ENCODE results near the gene VWA2.

Gene VWA2

DNA sequence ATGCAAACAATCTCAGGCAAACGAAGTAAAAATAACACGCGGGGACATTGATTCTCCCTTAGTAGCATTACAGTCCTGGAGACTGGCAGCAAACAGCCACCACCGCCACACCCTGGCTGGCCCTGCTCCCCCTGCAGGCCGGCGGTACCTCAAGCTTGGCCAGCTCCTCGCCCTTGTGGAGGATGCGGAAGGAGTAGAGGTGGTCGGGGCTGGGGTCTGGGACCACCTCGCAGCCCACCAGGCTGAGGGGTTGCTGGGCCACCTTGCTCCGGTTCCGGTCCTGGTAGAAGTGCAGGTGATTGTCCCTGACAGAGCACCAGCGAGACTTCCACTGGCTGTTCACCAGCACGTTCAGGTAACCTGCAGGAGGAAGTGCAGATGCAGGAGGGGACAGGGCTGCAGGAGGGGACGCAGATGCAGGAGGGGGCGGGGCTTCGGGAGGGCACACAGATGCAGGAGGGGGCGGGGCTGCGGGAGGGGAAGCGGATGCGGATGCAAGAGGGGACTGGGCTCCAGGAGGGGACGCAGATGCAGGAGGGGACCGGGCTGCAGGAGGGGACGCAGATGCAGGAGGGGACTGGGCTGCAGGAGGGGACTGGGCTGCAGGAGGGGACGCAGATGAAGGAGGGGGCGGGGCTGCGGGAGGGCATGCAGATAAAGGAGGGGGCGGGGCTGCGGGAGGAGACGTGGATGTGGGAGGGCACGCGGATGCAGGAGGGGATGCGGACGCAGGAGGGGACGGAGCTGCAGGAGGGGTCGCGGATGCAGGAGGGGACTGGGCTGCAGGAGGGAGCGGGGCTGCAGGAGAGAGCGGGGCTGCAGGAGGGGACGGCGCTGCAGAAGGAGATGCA, 65.7 kb downstream of the VWA2 start:
- H3K4me3 ChIP-seq = peak overlapping the region; percentile 52 to 75 (median 65)
- peaks cover 0 to 58% (median 42%) of the 10 kb centered on the region in 10 experiments; a peak in 15 of 20 replicates for H3K4me1 ChIP-seq
- no peak for TF ChIP-seq Cebpa-rat (IDR thresholded peaks at IDR 0.05)
- peaks cover 0 to 13% (median under 1%) of the 10 kb centered on the region in 11 experiments; a peak in 6 of 22 replicates for H3K36me3 ChIP-seq
- peak overlapping the region; percentile 79 to 98 (median 93) for H3K4me2 ChIP-seq
- no peaks in the 10 kb centered on the region for H3K27me3 ChIP-seq
- no peaks in the 10 kb centered on the region for H4K20me1 ChIP-seq
- peak overlapping the region; percentile 31 to 68 (median 61); a peak in 19 of 22 replicates for H3K9ac ChIP-seq
- peaks cover 0 to 10% (median 0%) of the 10 kb centered on the region in 11 experiments; a peak in 5 of 22 replicates for H3K9me3 ChIP-seq (replicated peaks in 1 of 11)
- H3K27ac ChIP-seq = peak overlapping the region in 9 of 11 experiments; percentile 9 to 68 (median 53); a peak in 17 of 22 replicates

DNA sequence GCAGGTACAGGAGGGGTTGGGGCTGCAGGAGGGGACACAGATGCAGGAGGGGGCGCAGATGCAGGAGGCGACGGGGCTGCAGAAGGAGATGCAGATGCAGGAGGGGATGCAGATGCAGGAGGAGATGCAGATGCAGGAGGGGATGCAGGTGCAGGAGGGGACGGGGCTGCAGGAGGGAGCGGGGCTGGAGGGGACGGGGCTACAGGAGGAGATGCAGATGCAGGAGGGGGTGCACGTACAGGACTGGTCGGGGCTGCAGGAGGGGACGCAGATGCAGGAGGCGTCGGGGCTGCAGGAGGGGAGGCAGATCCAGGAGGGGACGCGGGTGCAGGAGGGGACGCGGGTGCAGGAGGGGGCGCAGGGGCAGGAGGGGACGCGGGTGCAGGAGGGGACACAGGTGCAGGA, 66.5 kb downstream of the VWA2 start:
- Histone ChIP-seq H3K9ac (no peak overlapping the region), H3K27ac (no peak overlapping the region), H3K4me3 (peak overlapping the region in 7 of 10 experiments; percentile 60 to 75 (median 66); a peak in 10 of 20 replicates), H4K20me1 (no peaks in the 10 kb centered on the region), H3K36me3 (peaks cover 0 to 6% (median 0%) of the 10 kb centered on the region in 11 experiments; a peak in 6 of 22 replicates), H3K4me2 (peak overlapping the region in 10 of 11 experiments; percentile 41 to 98 (median 92); a peak in 14 of 22 replicates), H3K4me1 (peaks cover 0 to 58% (median 42%) of the 10 kb centered on the region in 10 experiments; a peak in 15 of 20 replicates), H3K27me3 (no peaks in the 10 kb centered on the region), H3K9me3 (replicated peaks in 1 of 11) (peaks cover 0 to 2% (median 0%) of the 10 kb centered on the region in 11 experiments; a peak in 3 of 22 replicates)
- no peak for TF ChIP-seq Cebpa-rat (IDR thresholded peaks at IDR 0.05)

DNA sequence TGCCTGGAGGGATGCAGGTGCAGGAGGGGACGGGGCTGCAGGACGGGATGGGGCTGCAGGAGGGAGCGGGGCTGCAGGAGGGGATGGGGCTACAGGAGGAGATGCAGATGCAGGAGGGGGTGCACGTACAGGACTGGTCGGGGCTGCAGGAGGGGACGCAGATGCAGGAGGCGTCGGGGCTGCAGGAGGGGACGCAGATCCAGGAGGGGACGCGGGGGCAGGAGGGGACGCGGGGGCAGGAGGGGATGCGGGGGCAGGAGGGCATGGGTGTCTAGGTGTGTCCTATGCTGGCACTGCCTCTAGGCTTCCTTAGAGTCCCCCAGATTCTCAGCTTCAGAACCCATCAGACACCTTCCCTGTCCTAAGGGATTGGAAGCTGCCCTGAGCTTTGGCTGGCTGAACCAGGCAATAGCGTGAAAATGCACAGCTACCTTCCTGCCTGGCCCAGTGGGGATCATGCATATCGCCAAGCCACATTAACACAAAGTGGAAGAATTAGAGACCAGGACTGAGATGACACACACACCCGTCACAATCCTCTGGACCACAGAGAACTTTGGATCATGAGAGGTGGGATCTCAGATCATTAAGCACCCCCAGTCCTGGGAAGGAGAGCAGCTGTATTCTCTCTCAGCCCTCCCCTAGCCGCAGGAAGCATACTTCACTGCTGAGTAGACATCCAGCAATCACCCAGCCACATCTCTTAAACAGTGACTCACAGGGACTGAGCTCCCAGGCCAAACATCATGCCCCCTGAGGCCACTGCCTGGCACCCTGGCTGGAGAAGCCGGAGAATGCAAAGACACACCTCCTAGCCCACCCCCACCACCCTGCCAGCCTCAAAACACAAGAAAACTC, 67.3 kb downstream of the VWA2 start:
- H3K4me3 ChIP-seq = no peak overlapping the region
- H3K36me3 ChIP-seq = no peaks in the 10 kb centered on the region
- H3K27ac ChIP-seq = no peak overlapping the region
- H4K20me1 ChIP-seq = no peaks in the 10 kb centered on the region; a peak in 1 of 22 replicates
- H3K4me2 ChIP-seq = peak overlapping the region in 8 of 11 experiments; percentile 28 to 68 (median 45); a peak in 16 of 22 replicates
- TF ChIP-seq Cebpa-rat (IDR thresholded peaks at IDR 0.05) = no peak
- H3K27me3 ChIP-seq = no peaks in the 10 kb centered on the region
- no peak overlapping the region for H3K9ac ChIP-seq
- H3K4me1 ChIP-seq = peaks cover 0 to 57% (median 39%) of the 10 kb centered on the region in 10 experiments; a peak in 15 of 20 replicates
- no peaks in the 10 kb centered on the region for H3K9me3 ChIP-seq (replicated peaks in 1 of 11)

DNA sequence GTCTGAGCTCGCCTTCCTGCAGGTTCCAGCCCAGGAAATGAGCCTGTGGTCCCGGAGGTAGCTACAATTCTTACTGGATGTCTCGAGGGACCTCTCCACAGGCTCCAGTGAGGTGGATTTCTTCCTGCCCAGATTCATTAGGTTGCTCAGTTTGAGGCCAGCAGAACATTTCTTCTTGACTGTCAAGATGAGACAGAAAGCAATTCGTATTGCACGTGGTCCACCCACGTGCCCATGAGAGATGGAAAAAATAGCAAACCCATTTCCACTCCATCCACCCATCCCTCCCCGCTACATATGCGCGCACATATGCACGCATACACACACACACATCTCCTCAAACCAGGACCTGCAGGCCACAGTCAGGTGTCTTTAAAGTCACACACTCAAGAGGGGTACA, 68.7 kb downstream of the VWA2 start:
- Histone ChIP-seq H3K36me3 (no peaks in the 10 kb centered on the region), H3K27me3 (no peaks in the 10 kb centered on the region), H3K4me1 (peaks cover 0 to 43% (median 27%) of the 10 kb centered on the region in 10 experiments; a peak in 14 of 20 replicates), H3K4me2 (peak overlapping the region in 8 of 11 experiments; percentile 28 to 68 (median 45); a peak in 16 of 22 replicates), H3K9me3 (replicated peaks in 1 of 11) (no peaks in the 10 kb centered on the region), H3K4me3 (no peak overlapping the region), H3K9ac (no peak overlapping the region), H3K27ac (no peak overlapping the region), H4K20me1 (no peaks in the 10 kb centered on the region; a peak in 1 of 22 replicates)
- TF ChIP-seq Cebpa-rat (IDR thresholded peaks at IDR 0.05) = no peak

DNA sequence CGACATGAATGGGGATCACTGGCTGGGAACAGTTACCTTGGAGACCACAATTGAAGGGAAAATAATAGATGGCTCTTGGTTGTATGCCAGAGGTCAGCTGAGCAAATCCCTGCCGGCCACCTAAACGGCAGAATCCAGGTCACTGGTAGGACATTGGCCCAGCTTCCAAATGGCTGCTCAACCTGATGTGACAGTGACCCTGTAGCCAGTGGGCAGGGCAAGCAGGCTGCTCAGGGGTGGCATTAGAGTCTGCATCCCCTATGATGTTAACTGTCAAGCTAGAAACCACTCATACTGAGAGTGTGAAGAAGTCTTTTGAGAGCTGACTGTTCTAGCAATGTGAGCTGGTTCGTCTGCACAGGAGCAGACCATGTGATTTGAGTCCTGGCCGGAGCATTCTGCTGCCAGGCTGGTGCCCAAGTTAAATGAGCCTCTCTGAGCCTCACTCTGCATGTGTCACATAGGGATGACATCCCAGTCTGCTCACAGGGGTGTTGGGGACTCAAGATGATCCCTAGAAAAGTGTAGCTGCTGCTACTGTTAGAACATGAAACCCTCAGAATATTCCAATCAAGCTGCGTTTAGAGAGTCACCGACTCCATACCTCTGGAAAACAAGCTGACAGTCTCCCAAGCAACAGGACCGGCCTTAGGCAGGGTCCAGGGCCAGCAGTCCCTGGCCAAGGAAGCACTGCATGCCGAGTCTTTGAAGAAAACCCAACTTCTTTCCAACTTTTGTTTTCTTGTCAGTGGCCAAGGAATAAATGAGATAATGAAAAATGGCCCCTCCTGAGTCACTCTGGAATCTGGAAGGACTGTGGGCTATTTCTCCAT, 69.7 kb downstream of the VWA2 start:
- no peak overlapping the region for H3K4me2 ChIP-seq
- H3K4me3 ChIP-seq = no peak overlapping the region
- H3K27ac ChIP-seq = no peak overlapping the region
- H4K20me1 ChIP-seq = no peaks in the 10 kb centered on the region; a peak in 1 of 22 replicates
- TF ChIP-seq Cebpa-rat (IDR thresholded peaks at IDR 0.05) = no peak
- no peak overlapping the region for H3K9ac ChIP-seq
- H3K4me1 ChIP-seq = peaks cover 0 to 34% (median 18%) of the 10 kb centered on the region in 10 experiments; a peak in 14 of 20 replicates
- no peaks in the 10 kb centered on the region for H3K27me3 ChIP-seq
- no peaks in the 10 kb centered on the region for H3K36me3 ChIP-seq
- no peaks in the 10 kb centered on the region for H3K9me3 ChIP-seq (replicated peaks in 1 of 11)

DNA sequence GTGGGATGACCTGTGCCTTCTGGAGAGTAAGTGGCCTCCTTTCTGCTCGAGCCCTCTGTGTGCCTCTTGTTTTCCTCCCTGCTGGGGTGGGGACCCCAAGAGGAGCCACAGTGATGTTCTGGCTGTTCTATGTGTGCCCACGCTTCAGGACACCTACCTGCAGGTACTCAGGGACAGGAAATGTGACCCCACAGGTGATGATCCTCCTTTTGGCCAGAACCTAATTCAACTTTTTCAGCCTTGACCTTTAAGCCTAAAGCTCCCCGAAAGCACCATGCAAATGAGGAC, 70.3 kb downstream of the VWA2 start:
- Histone ChIP-seq H3K4me2 (no peak overlapping the region), H4K20me1 (no peaks in the 10 kb centered on the region; a peak in 1 of 22 replicates), H3K36me3 (no peaks in the 10 kb centered on the region), H3K9me3 (replicated peaks in 1 of 11) (no peaks in the 10 kb centered on the region), H3K27ac (no peak overlapping the region), H3K4me1 (peaks cover 0 to 28% (median 16%) of the 10 kb centered on the region in 10 experiments; a peak in 14 of 20 replicates), H3K4me3 (no peak overlapping the region), H3K27me3 (no peaks in the 10 kb centered on the region), H3K9ac (no peak overlapping the region)
- TF ChIP-seq Cebpa-rat (IDR thresholded peaks at IDR 0.05) = no peak

DNA sequence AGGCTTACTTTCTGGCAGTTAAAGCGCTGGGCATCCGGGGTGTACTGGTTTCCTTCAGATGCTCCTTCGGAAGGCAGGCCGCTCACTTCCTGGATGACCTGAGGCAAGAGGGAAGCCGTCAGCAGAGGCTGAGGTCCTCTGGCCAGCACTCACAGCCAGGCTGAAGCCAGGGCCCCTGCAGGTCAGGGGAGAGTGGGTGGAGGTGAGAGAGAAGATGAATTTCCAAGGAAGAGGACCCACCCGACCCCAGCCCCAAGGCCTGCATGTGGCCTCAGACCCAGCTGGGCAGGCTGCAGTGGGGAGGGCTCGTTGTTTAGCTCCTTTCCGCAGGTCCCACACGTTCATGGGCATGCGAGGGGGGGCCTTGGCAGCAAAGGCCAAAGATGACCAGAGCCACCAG, 71.3 kb downstream of the VWA2 start:
- Histone ChIP-seq H3K9me3 (replicated peaks in 1 of 11) (no peaks in the 10 kb centered on the region), H4K20me1 (no peaks in the 10 kb centered on the region; a peak in 1 of 22 replicates), H3K9ac (no peak overlapping the region), H3K4me2 (no peak overlapping the region), H3K4me3 (no peak overlapping the region), H3K4me1 (peaks cover 0 to 22% (median 16%) of the 10 kb centered on the region in 10 experiments; a peak in 14 of 20 replicates), H3K27ac (no peak overlapping the region), H3K36me3 (no peaks in the 10 kb centered on the region), H3K27me3 (no peaks in the 10 kb centered on the region)
- no peak for TF ChIP-seq Cebpa-rat (IDR thresholded peaks at IDR 0.05)

DNA sequence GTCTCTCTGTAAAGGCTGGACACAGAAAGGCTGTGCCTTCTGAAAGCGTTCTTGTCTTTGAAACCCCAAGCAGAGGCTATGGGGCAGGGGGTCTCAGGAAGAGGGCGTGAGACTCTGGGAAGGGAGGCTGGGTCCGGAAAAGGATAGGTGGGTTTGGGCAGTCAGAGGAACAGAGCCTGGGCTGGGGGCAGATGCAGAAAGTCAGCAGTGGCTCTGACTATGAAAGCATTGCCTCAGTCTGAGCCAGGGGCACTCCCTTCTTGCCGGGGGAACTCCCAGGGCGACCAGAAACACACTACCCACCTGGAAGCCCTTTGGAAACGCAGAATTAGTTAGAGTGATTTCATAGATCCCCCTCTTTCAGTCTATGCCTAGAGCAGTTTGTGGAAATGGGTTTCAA, 72.0 kb downstream of the VWA2 start:
- H3K4me1 ChIP-seq = peaks cover 0 to 21% (median 16%) of the 10 kb centered on the region in 10 experiments; a peak in 14 of 20 replicates
- TF ChIP-seq Cebpa-rat (IDR thresholded peaks at IDR 0.05) = no peak
- no peaks in the 10 kb centered on the region for H3K27me3 ChIP-seq
- no peaks in the 10 kb centered on the region; a peak in 1 of 22 replicates for H4K20me1 ChIP-seq
- H3K4me2 ChIP-seq = no peak overlapping the region
- no peak overlapping the region for H3K4me3 ChIP-seq
- H3K9ac ChIP-seq = no peak overlapping the region
- no peaks in the 10 kb centered on the region for H3K9me3 ChIP-seq (replicated peaks in 1 of 11)
- H3K36me3 ChIP-seq = no peaks in the 10 kb centered on the region
- H3K27ac ChIP-seq = no peak overlapping the region

Data from BLaER1 treated with 17β-estradiol and CSF1 and Interleukin-3, amounts not matched to agents 10 nM and 100 nM (cell line).